GM12878 (cell line): Measurements from ENCODE around the gene GABBR2. TPM values are rescaled to one million over a fixed set of nuclear protein-coding genes. Genes with fewer than 3 reads are reported as not detected.

Experiments used
- ATAC-seq: fragments of 200-7000 bp; cut with Tn5 transposase; 3 replicates; pipeline ENCODE4 v1.9.1; 2020; ENCODE audit warnings: mild to moderate bottlenecking, moderate library complexity
- BruUV-seq: library from RNA; stranded (reverse); fragments of 400-500 nt; replicated peaks from 2 replicates; lab custom pipeline; 2021; lab: Mats Ljungman, UMichigan
- CTCF ChIA-PET: fragments of 300-600 bp; sonication (Branson Sonifier 250); formaldehyde crosslinking; extraction: SDS; loops from one replicate; lab custom pipeline; 2021; ENCODE audit warnings: inconsistent platforms; lab: Yijun Ruan, JAX
- POLR2A ChIA-PET: fragments of 350-600 bp; formaldehyde crosslinking; extraction: SDS; loops from one replicate; lab custom pipeline; 2021; ENCODE audit warnings: inconsistent platforms; lab: Charles Lee
- RAD21 ChIA-PET: fragments of 300-600 bp; sonication (Branson Sonifier 250); formaldehyde crosslinking; loops from one replicate; lab custom pipeline; 2023; ENCODE audit warnings: antibody characterized with exemption; ENCODE audit not compliant: unreplicated experiment; lab: Charles Lee
- SMC1A ChIA-PET: fragments of 300-600 bp; sonication (Branson Sonifier 250); formaldehyde crosslinking; loops from one replicate; lab custom pipeline; 2023; ENCODE audit not compliant: unreplicated experiment, uncharacterized antibody; lab: Charles Lee
- DNase-seq: peaks from one replicate; pipeline ENCODE4 v3.0.0-alpha.2; 2011; ENCODE audit warnings: low read depth, low spot score
- FAIRE-seq: peaks from 3 replicates; lab custom pipeline; 2011; peaks lifted over from hg19 to GRCh38; lab: Jason Lieb, UNC
- H2AFZ ChIP-seq: 2 replicates; pipeline ENCODE4 v1.6.0; 2011; ENCODE audit warnings: low read depth, low read length, control low read depth; ENCODE audit not compliant: control insufficient read depth
- H3K27ac ChIP-seq: 2 replicates; pipeline ENCODE4 v1.5.1; 2011; ENCODE audit warnings: control low read depth; ENCODE audit not compliant: control insufficient read depth, insufficient read depth
- H3K27me3 ChIP-seq, 2 experiments: replicated peaks in 1 of 2; 2 replicates each; pipeline versions ENCODE4 v1.6.0 to v1.6.1; 2011; ENCODE audit warnings: low read length in 1 of 2; ENCODE audit not compliant: control insufficient read depth in 2 of 2, insufficient read depth in 2 of 2
- H3K36me3 ChIP-seq, 2 experiments: 2 replicates each; pipeline ENCODE4 v1.5.1; 2011; ENCODE audit warnings: low read length in 1 of 2; ENCODE audit not compliant: control insufficient read depth in 2 of 2, insufficient read depth in 2 of 2
- H3K4me1 ChIP-seq: 2 replicates; pipeline ENCODE4 v1.6.1; 2011; ENCODE audit warnings: mild to moderate bottlenecking, low read length, moderate library complexity, mixed read lengths; ENCODE audit not compliant: control insufficient read depth, insufficient read depth
- H3K4me2 ChIP-seq: 2 replicates; pipeline ENCODE4 v1.6.0; 2011; ENCODE audit warnings: control low read depth; ENCODE audit not compliant: control insufficient read depth, insufficient read depth
- H3K4me3 ChIP-seq: fragments of 200-600 bp; sonication (generic); 2 replicates; pipeline ENCODE4 v1.5.1; 2016
- H3K79me2 ChIP-seq: 2 replicates; pipeline ENCODE4 v1.6.0; 2011; ENCODE audit warnings: low read length; ENCODE audit not compliant: control insufficient read depth, insufficient read depth
- H3K9ac ChIP-seq: 2 replicates; pipeline ENCODE4 v1.8.0; 2011; ENCODE audit warnings: low read length, control low read depth, mixed read lengths; ENCODE audit not compliant: control insufficient read depth, insufficient read depth
- H3K9me3 ChIP-seq: replicated peaks from 3 replicates; pipeline ENCODE4 v1.5.1; 2011; ENCODE audit warnings: mild to moderate bottlenecking, low read length; ENCODE audit not compliant: control insufficient read depth, insufficient read depth
- H4K20me1 ChIP-seq: 2 replicates; pipeline ENCODE4 v1.6.0; 2011; ENCODE audit not compliant: control insufficient read depth, insufficient read depth
- ATF7 ChIP-seq: fragments of 450-650 bp; IDR thresholded peaks from 2 replicates; pipeline ENCODE4 v1.6.1; 2016; ENCODE audit warnings: low read depth, mild to moderate bottlenecking
- CBX5 ChIP-seq: sonication (generic); IDR thresholded peaks from 2 replicates; pipeline ENCODE4 v1.6.1; 2016; ENCODE audit warnings: low read depth, moderate library complexity, mild to moderate bottlenecking, inconsistent platforms
- CHD1 ChIP-seq: IDR thresholded peaks from 2 replicates; pipeline ENCODE4 v1.6.1; 2012; ENCODE audit warnings: low read depth, low read length, improper control_type of control experiment
- CHD4 ChIP-seq: fragments of 200-600 bp; sonication (generic); IDR thresholded peaks from 2 replicates; pipeline ENCODE4 v1.6.1; 2016; ENCODE audit warnings: mild to moderate bottlenecking
- EP300 ChIP-seq, 2 experiments: fragments of 150-350 bp in 1 of 2; IDR thresholded peaks; 2 replicates each; pipeline ENCODE4 v1.6.1; 2011 to 2012; ENCODE audit warnings: low read depth in 2 of 2, low read length in 2 of 2, borderline replicate concordance in 1 of 2, improper control_type of control experiment in 1 of 2, inconsistent platforms in 1 of 2; ENCODE audit not compliant: control insufficient read depth in 1 of 2
- ESRRA ChIP-seq: IDR thresholded peaks from 2 replicates; pipeline ENCODE4 v1.6.1; 2012; ENCODE audit warnings: mild to moderate bottlenecking, low read length, improper control_type of control experiment
- HDGF ChIP-seq: fragments of 450-650 bp; IDR thresholded peaks from 2 replicates; pipeline ENCODE4 v1.6.1; 2016; ENCODE audit warnings: antibody characterized with exemption
- KLF5 ChIP-seq: fragments of 450-650 bp; IDR thresholded peaks from 2 replicates; pipeline ENCODE4 v1.6.1; 2014; ENCODE audit warnings: mild to moderate bottlenecking; ENCODE audit not compliant: partially characterized antibody
- NFYB ChIP-seq: IDR thresholded peaks from 2 replicates; pipeline ENCODE4 v1.6.1; 2011; ENCODE audit warnings: low read depth, mild to moderate bottlenecking, low read length, improper control_type of control experiment, moderate library complexity; ENCODE audit not compliant: insufficient read depth
- PML ChIP-seq: IDR thresholded peaks from 2 replicates; pipeline ENCODE4 v1.6.1; 2012; ENCODE audit warnings: low read length, inconsistent platforms
- RB1 ChIP-seq: fragments of 450-650 bp; formaldehyde crosslinking; IDR thresholded peaks from 2 replicates; pipeline ENCODE4 v1.6.1; 2017; ENCODE audit warnings: mild to moderate bottlenecking, borderline replicate concordance
- SIN3A ChIP-seq: IDR thresholded peaks from 2 replicates; pipeline ENCODE4 v1.6.1; 2012; ENCODE audit warnings: low read depth, low read length, improper control_type of control experiment
- STAT3 ChIP-seq: IDR thresholded peaks from 2 replicates; pipeline ENCODE4 v1.6.1; 2011; ENCODE audit warnings: low read depth, low read length, improper control_type of control experiment
- YBX1 ChIP-seq: fragments of 450-650 bp; IDR thresholded peaks from 2 replicates; pipeline ENCODE4 v1.6.1; 2016; ENCODE audit warnings: antibody characterized with exemption
- ZNF24 ChIP-seq: fragments of 450-650 bp; IDR thresholded peaks from 2 replicates; pipeline ENCODE4 v1.6.1; 2017; ENCODE audit warnings: antibody characterized with exemption, mild to moderate bottlenecking
- ZNF274 ChIP-seq: IDR thresholded peaks from one replicate; pipeline ENCODE4 v1.8.0; 2011; ENCODE audit not compliant: insufficient read length, insufficient read depth
- ZNF384 ChIP-seq: IDR thresholded peaks from 2 replicates; pipeline ENCODE4 v1.6.1; 2012; ENCODE audit warnings: low read depth, mild to moderate bottlenecking, low read length, improper control_type of control experiment, borderline replicate concordance
- ZNF622 ChIP-seq: fragments of 450-650 bp; IDR thresholded peaks from 2 replicates; pipeline ENCODE4 v1.6.1; 2017; ENCODE audit warnings: mild to moderate bottlenecking, inconsistent platforms
- WGBS: methylation state at CpG from one replicate; pipeline ENCODE4 v1.1.6; 2016; ENCODE audit warnings: low lambda C conversion rate; ENCODE audit not compliant: insufficient replicate concordance, insufficient coverage; ENCODE audit errors: missing lambda C conversion rate; 5-methylcytosine and 5-hydroxymethylcytosine counted together
- in situ Hi-C: fragments of 300-500 bp; cut with MboI; formaldehyde crosslinking; loops from 9 replicates; pipeline ENCODE4 v1.14.3; 2018; ENCODE audit warnings: mixed read lengths
- intact Hi-C: fragments of 100-400 bp; cut with micrococcal nuclease; formaldehyde crosslinking; loops from one replicate; pipeline ENCODE4 v1.14.2; 2022; ENCODE audit not compliant: unreplicated experiment
- polyA plus RNA-seq, 11 experiments: library from polyadenylated mRNA; depleted of rRNA in 4 of 11; unstranded in 6 of 11; stranded (reverse) in 5 of 11; fragments of >200 nt; fragmentation: Nextera tagmentation in 4 of 11; fragmentation: Illumina TruSeq in 1 of 11; extraction: Ambion mirVana in 4 of 11; extraction: Trizol in 1 of 11; gene quantifications; 1 replicate in 1 of 11; 2 replicates in 10 of 11; pipeline versions ENCODE4 v1.2.1 to v1.2.3, GENCODE V29; 2011 to 2016; ENCODE audit warnings: inconsistent platforms in 2 of 11, missing spikeins in 2 of 11, low read depth in 1 of 11
- total RNA-seq, 4 experiments: library from RNA; depleted of rRNA in 3 of 4; stranded (reverse); fragments of >200 nt in 3 of 4; fragmentation: Illumina TruSeq in 1 of 4; extraction: Trizol in 1 of 4; gene quantifications; 2 replicates each; pipeline versions ENCODE4 v1.2.1 to v1.2.3, GENCODE V29; 2013 to 2021
- TF ChIP-seq, protein P1 (sequence below): fragments of 450-650 bp; IDR thresholded peaks from 2 replicates; pipeline ENCODE4 v1.6.1; 2017; ENCODE audit warnings: mild to moderate bottlenecking, low read depth, inconsistent platforms; ENCODE audit not compliant: poor library complexity, severe bottlenecking

The GABBR2 gene
- total and polyA plus RNA-seq, 10 of the 15 experiments (the other 5 are each of a cell fraction or from before 2014, with no cell fraction given) = 0.02 to 2.2 (median 0.06) TPM; not detected in 2

DNA sequence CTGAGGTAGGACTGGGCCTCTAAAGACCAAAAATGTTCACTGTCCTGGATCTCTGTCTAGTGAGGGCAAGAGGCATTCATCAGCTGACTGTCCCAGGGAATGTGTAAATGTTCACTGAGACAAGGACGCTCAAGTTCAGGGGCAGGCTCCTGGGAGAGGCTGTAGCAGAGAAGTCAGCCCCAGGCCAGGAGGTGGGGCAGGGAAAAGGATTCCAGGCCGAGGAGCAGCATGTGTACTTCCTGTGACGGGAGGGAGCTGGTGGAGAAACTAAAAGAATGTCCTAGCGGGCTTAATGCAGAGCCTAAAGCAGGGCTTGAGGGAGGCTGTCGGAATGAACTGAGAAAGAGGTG is 205.8 kb downstream of the GABBR2 start:
- ATAC-seq = no peak
- TF ChIP-seq RB1 = no peak
- TF ChIP-seq ZNF24 = no peak
- TF ChIP-seq ESRRA = no peak
- no peak for TF ChIP-seq ZNF622
- TF ChIP-seq ZNF384 = no peak
- TF ChIP-seq, all 136 proteins: peak for 0
- Histone ChIP-seq H3K27me3 (no peaks in the 10 kb centered on the region; a peak in 1 of 4 replicates), H3K9me3 (no peaks in the 10 kb centered on the region), H3K79me2 (no peaks in the 10 kb centered on the region), H4K20me1 (no peaks in the 10 kb centered on the region; the same call in 1 of the 2 replicates), H3K4me1 (no peaks in the 10 kb centered on the region), H2AFZ (no peak overlapping the region), H3K9ac (no peak overlapping the region), H3K4me2 (no peak overlapping the region), H3K4me3 (no peak overlapping the region), H3K27ac (no peak overlapping the region), H3K36me3 (no peaks in the 10 kb centered on the region)
- FAIRE-seq (no peak), DNase-seq (no peak)
- ChIA-PET SMC1A (no interaction called here), POLR2A (no interaction called here), RAD21 (no interaction called here), CTCF (no interaction called here)
- intact Hi-C loops = no loop called here
- no TSS peak for BruUV-seq
- WGBS = 7% methylated on average over 5 of the region's 5 CpGs
- in situ Hi-C loops = no loop called here

DNA sequence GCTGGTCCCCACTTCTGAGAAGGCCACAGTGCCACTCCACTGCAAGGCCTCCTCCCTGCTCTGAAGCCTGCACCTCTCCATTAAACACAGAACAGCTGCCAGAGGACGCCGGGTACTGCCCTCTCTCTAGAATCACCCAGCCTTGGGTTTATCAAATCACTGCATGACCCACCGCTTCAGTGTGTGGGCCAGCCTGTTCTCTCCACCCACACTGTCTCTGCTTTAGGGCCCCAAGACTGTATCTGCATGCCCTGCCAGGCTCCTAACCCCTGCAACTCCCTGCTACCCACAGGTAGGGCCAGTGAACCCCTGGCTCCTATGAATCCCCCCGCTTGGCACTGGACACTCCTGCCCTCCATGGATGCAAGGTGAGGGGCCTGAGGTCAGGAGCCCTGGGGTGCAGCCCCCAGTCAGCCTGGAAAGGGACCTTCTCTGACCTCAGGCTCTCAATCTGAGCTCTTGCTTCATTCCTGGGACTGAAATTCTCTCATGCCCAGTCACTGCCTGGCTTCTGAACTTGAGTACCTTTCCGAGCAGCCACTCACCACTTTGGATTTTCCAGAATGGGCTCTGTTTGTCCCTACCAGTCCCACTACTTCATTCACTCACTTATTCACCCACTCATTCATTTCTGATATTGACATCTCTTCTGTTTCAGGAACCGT is 206.3 kb downstream of the GABBR2 start:
- ATAC-seq = no peak
- CTCF ChIA-PET = no interaction called here
- TF ChIP-seq HDGF (no peak), CHD4 (no peak), YBX1 (no peak), PML (no peak), NFYB (no peak), CBX5 (no peak), ZNF274 (no peak), ATF7 (no peak), STAT3 (no peak), KLF5 (no peak), CHD1 (no peak), EP300 (IDR thresholded peaks at IDR 0.05; ENCODE audit: borderline replicate concordance in 1 of 2, control insufficient read depth in 1 of 2, low read depth in 2 of 2, low read length in 2 of 2) (no peak), SIN3A (no peak)
- TF ChIP-seq, protein P1, sequence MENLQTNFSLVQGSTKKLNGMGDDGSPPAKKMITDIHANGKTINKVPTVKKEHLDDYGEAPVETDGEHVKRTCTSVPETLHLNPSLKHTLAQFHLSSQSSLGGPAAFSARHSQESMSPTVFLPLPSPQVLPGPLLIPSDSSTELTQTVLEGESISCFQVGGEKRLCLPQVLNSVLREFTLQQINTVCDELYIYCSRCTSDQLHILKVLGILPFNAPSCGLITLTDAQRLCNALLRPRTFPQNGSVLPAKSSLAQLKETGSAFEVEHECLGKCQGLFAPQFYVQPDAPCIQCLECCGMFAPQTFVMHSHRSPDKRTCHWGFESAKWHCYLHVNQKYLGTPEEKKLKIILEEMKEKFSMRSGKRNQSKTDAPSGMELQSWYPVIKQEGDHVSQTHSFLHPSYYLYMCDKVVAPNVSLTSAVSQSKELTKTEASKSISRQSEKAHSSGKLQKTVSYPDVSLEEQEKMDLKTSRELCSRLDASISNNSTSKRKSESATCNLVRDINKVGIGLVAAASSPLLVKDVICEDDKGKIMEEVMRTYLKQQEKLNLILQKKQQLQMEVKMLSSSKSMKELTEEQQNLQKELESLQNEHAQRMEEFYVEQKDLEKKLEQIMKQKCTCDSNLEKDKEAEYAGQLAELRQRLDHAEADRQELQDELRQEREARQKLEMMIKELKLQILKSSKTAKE = no peak

More for the DNA sequence above, 206.3 kb downstream of the GABBR2 start:
- POLR2A ChIA-PET = no interaction called here
- Histone ChIP-seq H3K27ac (no peak overlapping the region), H3K4me3 (no peak overlapping the region), H3K9ac (no peak overlapping the region), H3K27me3 (no peaks in the 10 kb centered on the region; a peak in 1 of 4 replicates), H2AFZ (no peak overlapping the region), H3K4me2 (no peak overlapping the region), H3K9me3 (no peaks in the 10 kb centered on the region), H3K79me2 (no peaks in the 10 kb centered on the region), H3K36me3 (no peaks in the 10 kb centered on the region), H4K20me1 (no peaks in the 10 kb centered on the region; the same call in 1 of the 2 replicates), H3K4me1 (no peaks in the 10 kb centered on the region)
- no peak for FAIRE-seq
- no peak for DNase-seq
- RAD21 ChIA-PET = no interaction called here
- BruUV-seq = no TSS peak
- in situ Hi-C loops (no loop called here), intact Hi-C loops (no loop called here)
- SMC1A ChIA-PET = no interaction called here
- 27% methylated on average over 6 of the region's 6 CpGs for WGBS
